Activated CD8-positive, alpha-beta memory T cell treated with anti-CD3 and anti-CD28 coated beads for 36 hours (primary cell): ENCODE data around the gene ZFYVE19. TPM values are rescaled to one million over a fixed set of nuclear protein-coding genes. Genes with fewer than 3 reads are reported as not detected.

ENCODE experiments used
- CTCF ChIA-PET: fragments of 350-600 bp; sonication (Branson Sonifier 250); formaldehyde crosslinking; loops from one replicate; lab custom pipeline; 2021; ENCODE audit warnings: antibody characterized with exemption; lab: Charles Lee
- POLR2A ChIA-PET: fragments of 350-600 bp; sonication (Branson Sonifier 250); formaldehyde crosslinking; loops from one replicate; lab custom pipeline; 2021; ENCODE audit warnings: antibody characterized with exemption; lab: Charles Lee
- total RNA-seq, 2 experiments: library from RNA; stranded (reverse); gene quantifications; one replicate each; pipeline ENCODE4 v1.2.3, GENCODE V29; 2021

ZFYVE19 gene
- 10 to 100 TPM; 21.9 to 22.3 TPM for total RNA-seq

- CTCF ChIA-PET = interaction anchor here (1.3 to 2.2 kb wide), 5 partner anchors 17 to 63 kb away, joined by 3 to 6 read pairs (median 3); no protein-coding TSS in a partner anchor
- POLR2A ChIA-PET = interaction anchor here (0.6 to 1.9 kb wide), 8 partner anchors 31 to 238 kb away, joined by 3 to 8 read pairs (median 4); partner anchors contain the start of genes GCHFR, RAD51 and RPUSD2
Measured at GRCh38 chr15:40807028-40807887, at the start of gene ZFYVE19, which contains the start of gene DNAJC17. TSS of gene ZFYVE19 (plus strand) at chr15:40807089. CDS start at chr15:40807590, 501 bp downstream. TSS of gene DNAJC17 (minus strand) at chr15:40807473. CDS start at chr15:40807446, 27 bp downstream.

GRCh38 chr15:40759961-40760360 is 46.9 kb upstream of the ZFYVE19 start:
- ChIA-PET CTCF (interaction anchor here (1.1 kb wide), 1 partner anchor 23 kb away, joined by 3 read pairs; no protein-coding TSS in a partner anchor), POLR2A (no interaction called here)

GRCh38 chr15:40762919-40763800 is 43.7 kb upstream of the ZFYVE19 start:
- CTCF ChIA-PET = interaction anchor here (0.9 to 3.5 kb wide), 3 partner anchors 19 to 194 kb away, joined by 3 to 10 read pairs (median 4); partner anchors contain the start of gene RPUSD2
- POLR2A ChIA-PET = interaction anchor here (0.7 to 3.5 kb wide), 5 partner anchors 19 to 68 kb away, joined by 3 to 20 read pairs (median 4); partner anchors contain the start of genes DNAJC17, RAD51 and ZFYVE19

GRCh38 chr15:40763801-40764628 is 42.9 kb upstream of the ZFYVE19 start, which contains the start of gene GCHFR:
TSS of gene GCHFR (plus strand) at chr15:40764068. CDS start at chr15:40764181, 113 bp downstream.
- ChIA-PET CTCF (interaction anchor here (0.9 to 3.5 kb wide), 7 partner anchors 11 to 195 kb away, joined by 3 to 10 read pairs (median 4); partner anchors contain the start of gene RPUSD2), POLR2A (interaction anchor here (0.7 to 3.5 kb wide), 7 partner anchors 13 to 143 kb away, joined by 3 to 20 read pairs (median 3); partner anchors contain the start of genes DNAJC17, RAD51 and ZFYVE19)

GRCh38 chr15:40764629-40765103 is 42.2 kb upstream of the ZFYVE19 start:
- POLR2A ChIA-PET = interaction anchor here (0.7 to 3.5 kb wide), 5 partner anchors 14 to 143 kb away, joined by 3 to 20 read pairs (median 3); partner anchors contain the start of gene RAD51
- CTCF ChIA-PET = interaction anchor here (1.2 to 3.5 kb wide), 7 partner anchors 10 to 195 kb away, joined by 3 to 10 read pairs (median 4); partner anchors contain the start of genes RPUSD2 and VPS18

GRCh38 chr15:40766194-40766815 is 40.6 kb upstream of the ZFYVE19 start:
- ChIA-PET CTCF (interaction anchor here (1.2 to 3.5 kb wide), 4 partner anchors 10 to 177 kb away, joined by 3 to 10 read pairs (median 5); no protein-coding TSS in a partner anchor), POLR2A (interaction anchor here (1.7 to 3.5 kb wide), 2 partner anchors 16 to 71 kb away, joined by 3 to 20 read pairs; partner anchors contain the start of gene RAD51)

- ChIA-PET CTCF (interaction anchor here (0.9 to 3.5 kb wide), 2 partner anchors 15 to 19 kb away, joined by 3 to 10 read pairs; no protein-coding TSS in a partner anchor), POLR2A (interaction anchor here (3.5 kb wide), 1 partner anchor 72 kb away, joined by 20 read pairs; the partner anchor contains the start of gene RAD51)
Measured at GRCh38 chr15:40766906-40767837, 39.7 kb upstream of the ZFYVE19 start.

GRCh38 chr15:40767838-40768500 is 38.9 kb upstream of the ZFYVE19 start:
- CTCF ChIA-PET = interaction anchor here (0.9 to 1.5 kb wide), 2 partner anchors 14 to 20 kb away, joined by 3 to 9 read pairs; no protein-coding TSS in a partner anchor

GRCh38 chr15:40768521-40769273 is 38.2 kb upstream of the ZFYVE19 start:
- ChIA-PET POLR2A (interaction anchor here (1.6 kb wide), 1 partner anchor 25 kb away, joined by 4 read pairs; no protein-coding TSS in a partner anchor), CTCF (interaction anchor here (0.6 to 2.0 kb wide), 3 partner anchors 14 to 44 kb away, joined by 3 to 9 read pairs (median 4); no protein-coding TSS in a partner anchor)

More at GRCh38 chr15:40767838-40768500, 38.9 kb upstream of the ZFYVE19 start:
- POLR2A ChIA-PET = interaction anchor here (0.6 kb wide), 1 partner anchor 10 kb away, joined by 3 read pairs; no protein-coding TSS in a partner anchor

- POLR2A ChIA-PET = interaction anchor here (1.0 to 1.6 kb wide), 2 partner anchors 16 to 25 kb away, joined by 3 to 4 read pairs; no protein-coding TSS in a partner anchor
- CTCF ChIA-PET = interaction anchor here (0.6 to 2.0 kb wide), 6 partner anchors 13 to 90 kb away, joined by 3 to 9 read pairs (median 4); no protein-coding TSS in a partner anchor
Measured at GRCh38 chr15:40769274-40770146, 37.4 kb upstream of the ZFYVE19 start, which contains the start of gene C15orf62. TSS of gene C15orf62 (plus strand) at chr15:40769980. CDS start at chr15:40770496, 516 bp downstream.

GRCh38 chr15:40770147-40770721 is 36.7 kb upstream of the ZFYVE19 start:
- POLR2A ChIA-PET = interaction anchor here (1.0 to 1.6 kb wide), 2 partner anchors 17 to 26 kb away, joined by 3 to 4 read pairs; no protein-coding TSS in a partner anchor
- CTCF ChIA-PET = interaction anchor here (1.0 to 2.0 kb wide), 3 partner anchors 15 to 89 kb away, joined by 3 to 4 read pairs (median 4); no protein-coding TSS in a partner anchor

GRCh38 chr15:40771242-40771641 is 35.6 kb upstream of the ZFYVE19 start:
- ChIA-PET POLR2A (no interaction called here), CTCF (interaction anchor here (0.6 to 1.7 kb wide), 2 partner anchors 14 to 127 kb away, joined by 3 to 4 read pairs; no protein-coding TSS in a partner anchor)
